IPS-18a (cell line): ENCODE measurements around the gene C3orf49.

ENCODE experiments used
- H3K27ac ChIP-seq: one replicate; pipeline ENCODE4 v1.5.1; 2013; ENCODE audit warnings: low read length
- H3K27me3 ChIP-seq: one replicate; pipeline ENCODE4 v1.6.1; 2013; ENCODE audit warnings: mild to moderate bottlenecking, low read length; ENCODE audit not compliant: control insufficient read depth, insufficient read depth
- H3K36me3 ChIP-seq: one replicate; pipeline ENCODE4 v1.6.1; 2013; ENCODE audit warnings: low read depth, low read length; ENCODE audit not compliant: control insufficient read depth
- H3K4me1 ChIP-seq: one replicate; pipeline ENCODE4 v1.6.1; 2013; ENCODE audit warnings: low read depth, low read length; ENCODE audit not compliant: control insufficient read depth
- H3K4me3 ChIP-seq: one replicate; pipeline ENCODE4 v1.5.1; 2013; ENCODE audit warnings: low read length
- H3K9ac ChIP-seq: one replicate; pipeline ENCODE4 v1.6.1; 2013; ENCODE audit warnings: mild to moderate bottlenecking, low read length, moderate library complexity
- H3K9me3 ChIP-seq: one replicate; pipeline ENCODE4 v1.6.1; 2013; ENCODE audit warnings: low read depth, low read length; ENCODE audit not compliant: control insufficient read depth

C3orf49 gene

GRCh38 chr3:63869940-63870614 lies 51.0 kb downstream of the C3orf49 start:
- H3K4me1 ChIP-seq, result no peaks in the 10 kb centered on the region
- no peaks in the 10 kb centered on the region for H3K9me3 ChIP-seq
- H3K9ac ChIP-seq, result no peak overlapping the region
- no peak overlapping the region for H3K27ac ChIP-seq
- H3K27me3 ChIP-seq, result no peaks in the 10 kb centered on the region
- H3K4me3 ChIP-seq, result no peak overlapping the region
- no peaks in the 10 kb centered on the region for H3K36me3 ChIP-seq

GRCh38 chr3:63870615-63871005 lies 51.5 kb downstream of the C3orf49 start:
- Histone ChIP-seq H3K9me3 (no peaks in the 10 kb centered on the region), H3K27ac (no peak overlapping the region), H3K4me3 (no peak overlapping the region), H3K36me3 (no peaks in the 10 kb centered on the region), H3K27me3 (no peaks in the 10 kb centered on the region), H3K4me1 (no peaks in the 10 kb centered on the region), H3K9ac (no peak overlapping the region)

DNA sequence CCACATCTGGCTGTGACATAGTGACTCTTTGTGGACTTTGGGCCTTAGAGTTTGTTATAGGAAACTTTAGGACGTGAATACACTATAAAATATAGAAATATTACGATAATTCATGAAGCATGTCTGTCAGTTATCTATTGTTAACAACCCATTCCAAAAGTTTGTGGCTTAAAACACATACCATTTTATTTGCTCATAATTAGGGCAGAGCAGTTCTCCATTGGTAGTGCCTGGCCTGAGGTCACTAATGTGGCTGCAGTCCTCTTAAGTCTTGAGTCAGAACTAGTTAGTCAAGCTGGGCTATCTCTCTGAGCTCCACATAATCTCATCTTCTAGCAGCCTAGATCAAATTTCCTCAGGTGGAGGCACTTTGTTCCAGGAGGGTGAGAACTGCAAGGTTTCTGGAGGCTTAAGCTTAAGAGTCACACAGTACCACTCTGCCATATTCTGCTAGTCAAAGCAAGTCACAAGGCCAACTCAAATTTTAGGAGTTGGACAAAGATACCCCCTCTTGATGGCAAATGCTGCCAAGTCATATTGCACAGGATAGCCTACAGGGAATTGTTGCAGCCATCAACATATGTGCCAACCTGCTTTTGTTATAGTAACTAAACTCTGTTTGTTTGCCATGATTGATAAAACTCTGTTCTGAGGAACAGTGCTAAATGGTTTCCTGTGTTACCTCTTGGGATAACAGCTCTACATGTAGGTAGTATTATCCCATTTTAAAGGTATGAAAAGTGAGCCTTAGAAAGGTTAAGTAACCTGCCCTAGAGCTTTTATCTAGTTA lies 53.2 kb downstream of the C3orf49 start:
- Histone ChIP-seq H3K27ac (no peak overlapping the region), H3K27me3 (no peaks in the 10 kb centered on the region), H3K36me3 (no peaks in the 10 kb centered on the region), H3K9ac (no peak overlapping the region), H3K4me1 (peaks cover 2% of the 10 kb centered on the region), H3K4me3 (no peak overlapping the region), H3K9me3 (no peaks in the 10 kb centered on the region)

GRCh38 chr3:63874769-63875168 lies 55.7 kb downstream of the C3orf49 start:
- Histone ChIP-seq H3K9me3 (no peaks in the 10 kb centered on the region), H3K4me1 (peaks cover 17% of the 10 kb centered on the region), H3K36me3 (no peaks in the 10 kb centered on the region), H3K9ac (no peak overlapping the region), H3K4me3 (no peak overlapping the region), H3K27ac (no peak overlapping the region), H3K27me3 (no peaks in the 10 kb centered on the region)

- peaks cover 17% of the 10 kb centered on the region for H3K4me1 ChIP-seq
- H3K27ac ChIP-seq, result no peak overlapping the region
- H3K9me3 ChIP-seq, result no peaks in the 10 kb centered on the region
- H3K4me3 ChIP-seq, result no peak overlapping the region
- no peaks in the 10 kb centered on the region for H3K27me3 ChIP-seq
- H3K36me3 ChIP-seq, result no peaks in the 10 kb centered on the region
- no peak overlapping the region for H3K9ac ChIP-seq
These were observed 56.4 kb downstream of the C3orf49 start for GRCh38 chr3:63875510-63875909.

- Histone ChIP-seq H3K4me3 (no peak overlapping the region), H3K36me3 (no peaks in the 10 kb centered on the region), H3K27ac (no peak overlapping the region), H3K9ac (no peak overlapping the region), H3K27me3 (no peaks in the 10 kb centered on the region), H3K4me1 (peaks cover 17% of the 10 kb centered on the region), H3K9me3 (no peaks in the 10 kb centered on the region)
These were observed 57.2 kb downstream of the C3orf49 start for GRCh38 chr3:63876260-63876659.

GRCh38 chr3:63877737-63878393 lies 58.8 kb downstream of the C3orf49 start:
- Histone ChIP-seq H3K9ac (no peak overlapping the region), H3K27me3 (no peaks in the 10 kb centered on the region), H3K27ac (no peak overlapping the region), H3K36me3 (no peaks in the 10 kb centered on the region), H3K4me3 (no peak overlapping the region), H3K4me1 (peaks cover 17% of the 10 kb centered on the region), H3K9me3 (no peaks in the 10 kb centered on the region)

- peaks cover 17% of the 10 kb centered on the region for H3K4me1 ChIP-seq
- no peak overlapping the region for H3K9ac ChIP-seq
- no peak overlapping the region for H3K4me3 ChIP-seq
- no peaks in the 10 kb centered on the region for H3K9me3 ChIP-seq
- H3K27ac ChIP-seq, result no peak overlapping the region
- H3K36me3 ChIP-seq, result no peaks in the 10 kb centered on the region
- no peaks in the 10 kb centered on the region for H3K27me3 ChIP-seq
These were observed 59.4 kb downstream of the C3orf49 start for GRCh38 chr3:63878394-63879060.

GRCh38 chr3:63880653-63881052 lies 61.6 kb downstream of the C3orf49 start:
- Histone ChIP-seq H3K4me1 (peaks cover 17% of the 10 kb centered on the region), H3K9me3 (no peaks in the 10 kb centered on the region), H3K27me3 (no peaks in the 10 kb centered on the region)

DNA sequence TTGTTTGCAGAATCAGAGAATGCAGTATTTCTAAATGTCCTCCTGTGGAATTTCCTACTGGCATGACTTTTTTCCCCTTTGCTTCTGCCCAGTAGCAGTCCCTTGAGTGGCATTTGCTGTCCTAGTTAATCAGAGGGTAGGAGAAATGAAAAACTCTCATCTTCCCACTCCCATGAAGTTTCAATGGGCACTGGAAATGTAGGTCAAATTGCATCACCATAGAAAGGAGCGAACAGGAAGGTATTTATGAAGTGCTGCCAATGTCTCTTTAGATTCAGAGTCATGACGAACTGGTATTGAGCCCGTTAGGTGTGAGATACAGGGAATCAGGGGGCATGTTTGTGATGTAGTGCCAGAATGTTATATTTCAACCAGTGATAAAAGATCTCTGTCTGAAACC lies 67.8 kb downstream of the C3orf49 start:
- Histone ChIP-seq H3K4me3 (no peak overlapping the region), H3K36me3 (no peaks in the 10 kb centered on the region), H3K9me3 (no peaks in the 10 kb centered on the region), H3K27me3 (no peaks in the 10 kb centered on the region), H3K9ac (no peak overlapping the region), H3K4me1 (peaks cover 9% of the 10 kb centered on the region), H3K27ac (no peak overlapping the region)

More at GRCh38 chr3:63880653-63881052, 61.6 kb downstream of the C3orf49 start:
- Histone ChIP-seq H3K36me3 (no peaks in the 10 kb centered on the region), H3K9ac (no peak overlapping the region), H3K4me3 (no peak overlapping the region), H3K27ac (no peak overlapping the region)

GRCh38 chr3:63891518-63891917 lies 72.4 kb downstream of the C3orf49 start:
- Histone ChIP-seq H3K9ac (no peak overlapping the region), H3K9me3 (no peaks in the 10 kb centered on the region), H3K27me3 (no peaks in the 10 kb centered on the region), H3K4me3 (no peak overlapping the region), H3K27ac (no peak overlapping the region), H3K4me1 (peaks cover 13% of the 10 kb centered on the region), H3K36me3 (no peaks in the 10 kb centered on the region)
